ENCODE measurements around the gene DERA.

DERA gene

GRCh38 chr12:16063726-16064125 is 152.6 kb downstream of the DERA start (continued):
- TF ChIP-seq, protein P1, sequence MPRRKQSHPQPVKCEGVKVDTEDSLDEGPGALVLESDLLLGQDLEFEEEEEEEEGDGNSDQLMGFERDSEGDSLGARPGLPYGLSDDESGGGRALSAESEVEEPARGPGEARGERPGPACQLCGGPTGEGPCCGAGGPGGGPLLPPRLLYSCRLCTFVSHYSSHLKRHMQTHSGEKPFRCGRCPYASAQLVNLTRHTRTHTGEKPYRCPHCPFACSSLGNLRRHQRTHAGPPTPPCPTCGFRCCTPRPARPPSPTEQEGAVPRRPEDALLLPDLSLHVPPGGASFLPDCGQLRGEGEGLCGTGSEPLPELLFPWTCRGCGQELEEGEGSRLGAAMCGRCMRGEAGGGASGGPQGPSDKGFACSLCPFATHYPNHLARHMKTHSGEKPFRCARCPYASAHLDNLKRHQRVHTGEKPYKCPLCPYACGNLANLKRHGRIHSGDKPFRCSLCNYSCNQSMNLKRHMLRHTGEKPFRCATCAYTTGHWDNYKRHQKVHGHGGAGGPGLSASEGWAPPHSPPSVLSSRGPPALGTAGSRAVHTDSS (tag by site-specific recombination; IDR thresholded peaks at IDR 0.05), result no peak
- no peak for TF ChIP-seq ZNF433 (tag by site-specific recombination; IDR thresholded peaks at IDR 0.05; ENCODE audit: low read depth)

- H3K4me3 ChIP-seq (ENCODE audit: low read depth, low read length), result no peak overlapping the region
- no peaks in the 10 kb centered on the region for H3K9me3 ChIP-seq (ENCODE audit: control insufficient read depth, insufficient read depth, low read depth, low read length)
- no peaks in the 10 kb centered on the region for H3K4me1 ChIP-seq (ENCODE audit: control insufficient read depth, insufficient read depth, low read length)
- TF ChIP-seq ZFP69B (tag by site-specific recombination; IDR thresholded peaks at IDR 0.05), result no peak
- TF ChIP-seq, protein P2, sequence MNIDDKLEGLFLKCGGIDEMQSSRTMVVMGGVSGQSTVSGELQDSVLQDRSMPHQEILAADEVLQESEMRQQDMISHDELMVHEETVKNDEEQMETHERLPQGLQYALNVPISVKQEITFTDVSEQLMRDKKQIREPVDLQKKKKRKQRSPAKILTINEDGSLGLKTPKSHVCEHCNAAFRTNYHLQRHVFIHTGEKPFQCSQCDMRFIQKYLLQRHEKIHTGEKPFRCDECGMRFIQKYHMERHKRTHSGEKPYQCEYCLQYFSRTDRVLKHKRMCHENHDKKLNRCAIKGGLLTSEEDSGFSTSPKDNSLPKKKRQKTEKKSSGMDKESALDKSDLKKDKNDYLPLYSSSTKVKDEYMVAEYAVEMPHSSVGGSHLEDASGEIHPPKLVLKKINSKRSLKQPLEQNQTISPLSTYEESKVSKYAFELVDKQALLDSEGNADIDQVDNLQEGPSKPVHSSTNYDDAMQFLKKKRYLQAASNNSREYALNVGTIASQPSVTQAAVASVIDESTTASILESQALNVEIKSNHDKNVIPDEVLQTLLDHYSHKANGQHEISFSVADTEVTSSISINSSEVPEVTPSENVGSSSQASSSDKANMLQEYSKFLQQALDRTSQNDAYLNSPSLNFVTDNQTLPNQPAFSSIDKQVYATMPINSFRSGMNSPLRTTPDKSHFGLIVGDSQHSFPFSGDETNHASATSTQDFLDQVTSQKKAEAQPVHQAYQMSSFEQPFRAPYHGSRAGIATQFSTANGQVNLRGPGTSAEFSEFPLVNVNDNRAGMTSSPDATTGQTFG (tag by site-specific recombination; IDR thresholded peaks at IDR 0.05; ENCODE audit: borderline replicate concordance), result no peak
- no peak overlapping the region for H3K27ac ChIP-seq (ENCODE audit: extremely low read depth, low read depth, low read length)
- POLR2A ChIA-PET, result no interaction called here
- CTCF ChIA-PET, result interaction anchor here (0.6 kb wide), 2 partner anchors 271 to 615 kb away, joined by 4 to 6 read pairs; no protein-coding TSS in a partner anchor
- no peaks in the 10 kb centered on the region for H3K36me3 ChIP-seq (ENCODE audit: control insufficient read depth in 2 of 2, insufficient read depth in 1 of 2, low read length in 2 of 2)
Observed at GRCh38 chr12:16070113-16070512, 159.0 kb downstream of the DERA start.

- ChIA-PET CTCF (no interaction called here), POLR2A (no interaction called here)
- no peaks in the 10 kb centered on the region for H3K36me3 ChIP-seq (ENCODE audit: control insufficient read depth in 2 of 2, insufficient read depth in 1 of 2, low read length in 2 of 2)
- H3K4me3 ChIP-seq (ENCODE audit: low read depth, low read length), result no peak overlapping the region
- H3K4me1 ChIP-seq (ENCODE audit: control insufficient read depth, insufficient read depth, low read length), result no peaks in the 10 kb centered on the region
- H3K27ac ChIP-seq (ENCODE audit: extremely low read depth, low read depth, low read length), result no peak overlapping the region
- no peak for TF ChIP-seq SCRT1 (tag by site-specific recombination; IDR thresholded peaks at IDR 0.05; ENCODE audit: borderline replicate concordance)
- TF ChIP-seq ZBTB21 (tag by site-specific recombination; IDR thresholded peaks at IDR 0.05), result no peak
- TF ChIP-seq PRDM10 (tag by site-specific recombination; IDR thresholded peaks at IDR 0.05), result no peak
- TF ChIP-seq ZNF600 (tag by site-specific recombination; IDR thresholded peaks at IDR 0.05), result no peak
- TF ChIP-seq, protein P2 (tag by site-specific recombination; IDR thresholded peaks at IDR 0.05; ENCODE audit: borderline replicate concordance), result no peak
- TF ChIP-seq ZBTB1 (tag by site-specific recombination; IDR thresholded peaks at IDR 0.05), result no peak
- TF ChIP-seq HOXD13 (CRISPR knock-in tag; IDR thresholded peaks at IDR 0.05; ENCODE audit: borderline replicate concordance), result no peak
- TF ChIP-seq ZNF558 (tag by site-specific recombination; IDR thresholded peaks at IDR 0.05), result no peak
- TF ChIP-seq, protein P3, sequence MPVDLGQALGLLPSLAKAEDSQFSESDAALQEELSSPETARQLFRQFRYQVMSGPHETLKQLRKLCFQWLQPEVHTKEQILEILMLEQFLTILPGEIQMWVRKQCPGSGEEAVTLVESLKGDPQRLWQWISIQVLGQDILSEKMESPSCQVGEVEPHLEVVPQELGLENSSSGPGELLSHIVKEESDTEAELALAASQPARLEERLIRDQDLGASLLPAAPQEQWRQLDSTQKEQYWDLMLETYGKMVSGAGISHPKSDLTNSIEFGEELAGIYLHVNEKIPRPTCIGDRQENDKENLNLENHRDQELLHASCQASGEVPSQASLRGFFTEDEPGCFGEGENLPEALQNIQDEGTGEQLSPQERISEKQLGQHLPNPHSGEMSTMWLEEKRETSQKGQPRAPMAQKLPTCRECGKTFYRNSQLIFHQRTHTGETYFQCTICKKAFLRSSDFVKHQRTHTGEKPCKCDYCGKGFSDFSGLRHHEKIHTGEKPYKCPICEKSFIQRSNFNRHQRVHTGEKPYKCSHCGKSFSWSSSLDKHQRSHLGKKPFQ (tag by site-specific recombination; IDR thresholded peaks at IDR 0.05), result no peak
- no peak for TF ChIP-seq ZNF133 (tag by site-specific recombination; IDR thresholded peaks at IDR 0.05)
- TF ChIP-seq, protein P4, sequence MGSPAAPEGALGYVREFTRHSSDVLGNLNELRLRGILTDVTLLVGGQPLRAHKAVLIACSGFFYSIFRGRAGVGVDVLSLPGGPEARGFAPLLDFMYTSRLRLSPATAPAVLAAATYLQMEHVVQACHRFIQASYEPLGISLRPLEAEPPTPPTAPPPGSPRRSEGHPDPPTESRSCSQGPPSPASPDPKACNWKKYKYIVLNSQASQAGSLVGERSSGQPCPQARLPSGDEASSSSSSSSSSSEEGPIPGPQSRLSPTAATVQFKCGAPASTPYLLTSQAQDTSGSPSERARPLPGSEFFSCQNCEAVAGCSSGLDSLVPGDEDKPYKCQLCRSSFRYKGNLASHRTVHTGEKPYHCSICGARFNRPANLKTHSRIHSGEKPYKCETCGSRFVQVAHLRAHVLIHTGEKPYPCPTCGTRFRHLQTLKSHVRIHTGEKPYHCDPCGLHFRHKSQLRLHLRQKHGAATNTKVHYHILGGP (tag by site-specific recombination; IDR thresholded peaks at IDR 0.05), result no peak
- no peak for TF ChIP-seq KLF8 (tag by site-specific recombination; IDR thresholded peaks at IDR 0.05)
- TF ChIP-seq SP2 (tag by site-specific recombination; IDR thresholded peaks at IDR 0.05), result no peak
- no peak for TF ChIP-seq GLIS1 (tag by site-specific recombination; IDR thresholded peaks at IDR 0.05)
- no peak for TF ChIP-seq ZNF146 (tag by site-specific recombination; IDR thresholded peaks at IDR 0.05)
- H3K9me3 ChIP-seq (ENCODE audit: control insufficient read depth, insufficient read depth, low read depth, low read length), result no peaks in the 10 kb centered on the region
Observed at GRCh38 chr12:16072678-16073077, 161.5 kb downstream of the DERA start.

All from HEK293 (cell line).